Measurements from ENCODE around the gene NPIPB9.
"Not testable (repeated sequence)": the region's sequence is repeated elsewhere in the genome, so short reads cannot be mapped to it uniquely, and the experiment has no call there.

The NPIPB9 gene

GRCh38 chr16:28807445-28808120 is 56.0 kb downstream of the NPIPB9 start:
- H3K27ac ChIP-seq; DNase-seq (ENCODE audit: low spot score); H3K4me3 ChIP-seq: not testable (repeated sequence)

- DNase-seq (ENCODE audit: low spot score) = no peak
- no peak for TF ChIP-seq CTCF (IDR thresholded peaks at IDR 0.05)
- H3K27ac ChIP-seq = no peak overlapping the region
- H3K4me3 ChIP-seq = no peak overlapping the region
These were observed 68.4 kb downstream of the NPIPB9 start for GRCh38 chr16:28820016-28820415.

- DNase-seq (ENCODE audit: low spot score); H3K4me3 ChIP-seq; H3K27ac ChIP-seq: not testable (repeated sequence)
These were observed 69.0 kb downstream of the NPIPB9 start for GRCh38 chr16:28820546-28820945.

- TF ChIP-seq CTCF (IDR thresholded peaks at IDR 0.05) = no peak
- Histone ChIP-seq H3K4me3 (peak overlapping the region; percentile 100), H3K27ac (peak overlapping the region; percentile 97 to 100)
- no peak for DNase-seq (ENCODE audit: low spot score)
These were observed 70.4 kb downstream of the NPIPB9 start for GRCh38 chr16:28821874-28822519.
